Measurements from ENCODE around the gene ZNF362.

DNA sequence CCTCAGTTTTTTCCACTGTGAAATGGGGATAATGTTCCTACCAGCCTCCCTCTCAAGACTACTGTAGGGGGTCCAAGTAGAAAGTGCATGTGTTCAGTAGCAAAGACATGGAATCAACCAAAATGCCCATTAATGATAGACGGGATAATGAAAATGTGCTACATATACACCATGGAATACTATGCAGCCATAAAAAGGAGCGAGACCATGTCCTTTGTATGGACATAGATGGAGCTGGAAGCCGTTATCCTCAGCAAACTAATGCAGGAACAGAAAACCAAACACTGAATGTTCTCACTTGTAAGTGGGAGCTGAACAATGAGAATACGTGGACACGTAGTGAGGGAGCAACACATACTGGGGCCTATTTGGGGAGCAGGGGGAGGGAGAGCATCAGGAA lies 6.1 kb upstream of the ZNF362 start:
- TF ChIP-seq, protein P1, sequence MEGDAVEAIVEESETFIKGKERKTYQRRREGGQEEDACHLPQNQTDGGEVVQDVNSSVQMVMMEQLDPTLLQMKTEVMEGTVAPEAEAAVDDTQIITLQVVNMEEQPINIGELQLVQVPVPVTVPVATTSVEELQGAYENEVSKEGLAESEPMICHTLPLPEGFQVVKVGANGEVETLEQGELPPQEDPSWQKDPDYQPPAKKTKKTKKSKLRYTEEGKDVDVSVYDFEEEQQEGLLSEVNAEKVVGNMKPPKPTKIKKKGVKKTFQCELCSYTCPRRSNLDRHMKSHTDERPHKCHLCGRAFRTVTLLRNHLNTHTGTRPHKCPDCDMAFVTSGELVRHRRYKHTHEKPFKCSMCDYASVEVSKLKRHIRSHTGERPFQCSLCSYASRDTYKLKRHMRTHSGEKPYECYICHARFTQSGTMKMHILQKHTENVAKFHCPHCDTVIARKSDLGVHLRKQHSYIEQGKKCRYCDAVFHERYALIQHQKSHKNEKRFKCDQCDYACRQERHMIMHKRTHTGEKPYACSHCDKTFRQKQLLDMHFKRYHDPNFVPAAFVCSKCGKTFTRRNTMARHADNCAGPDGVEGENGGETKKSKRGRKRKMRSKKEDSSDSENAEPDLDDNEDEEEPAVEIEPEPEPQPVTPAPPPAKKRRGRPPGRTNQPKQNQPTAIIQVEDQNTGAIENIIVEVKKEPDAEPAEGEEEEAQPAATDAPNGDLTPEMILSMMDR (conservative IDR thresholded peaks at IDR 0.05) = no peak
- TF ChIP-seq ZFX (IDR thresholded peaks at IDR 0.05) = no peak
